Measurements from ENCODE around the gene MYOCD.

DNA sequence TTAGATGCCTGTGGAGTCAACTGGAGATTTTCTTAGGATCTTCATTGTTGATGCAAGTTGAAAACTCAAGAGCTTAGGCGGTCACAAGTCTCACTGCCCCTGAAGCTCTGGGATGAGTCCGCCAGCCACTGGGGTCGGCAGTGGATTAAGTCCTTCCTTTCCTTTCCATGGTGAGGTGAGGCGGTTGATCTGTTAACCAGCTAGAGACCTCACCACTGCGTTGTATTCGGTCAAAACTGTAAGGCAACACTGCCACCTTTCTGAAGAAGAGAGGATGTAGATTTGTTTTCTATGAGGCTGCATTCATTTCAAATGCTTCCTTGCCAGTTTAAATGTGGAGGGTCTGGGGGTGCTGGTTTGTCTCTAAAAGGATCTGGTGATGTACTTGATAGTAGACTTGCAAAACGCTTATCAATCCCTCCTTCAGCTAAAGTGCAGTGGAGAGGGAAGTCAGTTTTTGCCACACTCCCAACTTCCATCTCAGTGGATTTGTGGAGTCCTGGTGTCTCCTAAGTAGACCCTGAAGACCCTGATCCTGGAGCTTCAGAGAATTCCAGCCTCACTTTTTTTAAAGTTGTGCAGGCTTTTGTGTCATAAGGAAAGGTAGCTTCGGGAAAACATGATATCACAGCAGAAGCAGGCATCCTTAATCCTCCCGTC lies 1.7 kb downstream of the MYOCD start:
- TF ChIP-seq, protein P1, sequence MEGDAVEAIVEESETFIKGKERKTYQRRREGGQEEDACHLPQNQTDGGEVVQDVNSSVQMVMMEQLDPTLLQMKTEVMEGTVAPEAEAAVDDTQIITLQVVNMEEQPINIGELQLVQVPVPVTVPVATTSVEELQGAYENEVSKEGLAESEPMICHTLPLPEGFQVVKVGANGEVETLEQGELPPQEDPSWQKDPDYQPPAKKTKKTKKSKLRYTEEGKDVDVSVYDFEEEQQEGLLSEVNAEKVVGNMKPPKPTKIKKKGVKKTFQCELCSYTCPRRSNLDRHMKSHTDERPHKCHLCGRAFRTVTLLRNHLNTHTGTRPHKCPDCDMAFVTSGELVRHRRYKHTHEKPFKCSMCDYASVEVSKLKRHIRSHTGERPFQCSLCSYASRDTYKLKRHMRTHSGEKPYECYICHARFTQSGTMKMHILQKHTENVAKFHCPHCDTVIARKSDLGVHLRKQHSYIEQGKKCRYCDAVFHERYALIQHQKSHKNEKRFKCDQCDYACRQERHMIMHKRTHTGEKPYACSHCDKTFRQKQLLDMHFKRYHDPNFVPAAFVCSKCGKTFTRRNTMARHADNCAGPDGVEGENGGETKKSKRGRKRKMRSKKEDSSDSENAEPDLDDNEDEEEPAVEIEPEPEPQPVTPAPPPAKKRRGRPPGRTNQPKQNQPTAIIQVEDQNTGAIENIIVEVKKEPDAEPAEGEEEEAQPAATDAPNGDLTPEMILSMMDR (tag by site-specific recombination; IDR thresholded peaks at IDR 0.05) = peak; percentile 51; the same call in 1 of the 2 replicates
- no peak for TF ChIP-seq KLF10 (tag by site-specific recombination; IDR thresholded peaks at IDR 0.05)
- no peak for TF ChIP-seq ZNF549 (tag by site-specific recombination; IDR thresholded peaks at IDR 0.05)
- TF ChIP-seq, protein P2, sequence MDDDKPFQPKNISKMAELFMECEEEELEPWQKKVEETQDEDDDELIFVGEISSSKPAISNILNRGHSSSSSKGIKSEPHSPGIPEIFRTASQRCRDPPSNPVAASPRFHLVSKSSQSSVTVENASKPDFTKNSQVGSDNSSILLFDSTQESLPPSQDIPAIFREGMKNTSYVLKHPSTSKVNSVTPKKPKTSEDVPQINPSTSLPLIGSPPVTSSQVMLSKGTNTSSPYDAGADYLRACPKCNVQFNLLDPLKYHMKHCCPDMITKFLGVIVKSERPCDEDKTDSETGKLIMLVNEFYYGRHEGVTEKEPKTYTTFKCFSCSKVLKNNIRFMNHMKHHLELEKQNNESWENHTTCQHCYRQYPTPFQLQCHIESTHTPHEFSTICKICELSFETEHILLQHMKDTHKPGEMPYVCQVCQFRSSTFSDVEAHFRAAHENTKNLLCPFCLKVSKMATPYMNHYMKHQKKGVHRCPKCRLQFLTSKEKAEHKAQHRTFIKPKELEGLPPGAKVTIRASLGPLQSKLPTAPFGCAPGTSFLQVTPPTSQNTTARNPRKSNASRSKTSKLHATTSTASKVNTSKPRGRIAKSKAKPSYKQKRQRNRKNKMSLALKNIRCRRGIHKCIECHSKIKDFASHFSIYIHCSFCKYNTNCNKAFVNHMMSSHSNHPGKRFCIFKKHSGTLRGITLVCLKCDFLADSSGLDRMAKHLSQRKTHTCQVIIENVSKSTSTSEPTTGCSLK (tag by site-specific recombination; IDR thresholded peaks at IDR 0.05) = no peak
- TF ChIP-seq, protein P3, sequence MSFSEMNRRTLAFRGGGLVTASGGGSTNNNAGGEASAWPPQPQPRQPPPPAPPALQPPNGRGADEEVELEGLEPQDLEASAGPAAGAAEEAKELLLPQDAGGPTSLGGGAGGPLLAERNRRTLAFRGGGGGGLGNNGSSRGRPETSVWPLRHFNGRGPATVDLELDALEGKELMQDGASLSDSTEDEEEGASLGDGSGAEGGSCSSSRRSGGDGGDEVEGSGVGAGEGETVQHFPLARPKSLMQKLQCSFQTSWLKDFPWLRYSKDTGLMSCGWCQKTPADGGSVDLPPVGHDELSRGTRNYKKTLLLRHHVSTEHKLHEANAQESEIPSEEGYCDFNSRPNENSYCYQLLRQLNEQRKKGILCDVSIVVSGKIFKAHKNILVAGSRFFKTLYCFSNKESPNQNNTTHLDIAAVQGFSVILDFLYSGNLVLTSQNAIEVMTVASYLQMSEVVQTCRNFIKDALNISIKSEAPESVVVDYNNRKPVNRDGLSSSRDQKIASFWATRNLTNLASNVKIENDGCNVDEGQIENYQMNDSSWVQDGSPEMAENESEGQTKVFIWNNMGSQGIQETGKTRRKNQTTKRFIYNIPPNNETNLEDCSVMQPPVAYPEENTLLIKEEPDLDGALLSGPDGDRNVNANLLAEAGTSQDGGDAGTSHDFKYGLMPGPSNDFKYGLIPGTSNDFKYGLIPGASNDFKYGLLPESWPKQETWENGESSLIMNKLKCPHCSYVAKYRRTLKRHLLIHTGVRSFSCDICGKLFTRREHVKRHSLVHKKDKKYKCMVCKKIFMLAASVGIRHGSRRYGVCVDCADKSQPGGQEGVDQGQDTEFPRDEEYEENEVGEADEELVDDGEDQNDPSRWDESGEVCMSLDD (tag by site-specific recombination; IDR thresholded peaks at IDR 0.05) = no peak
- no peak for TF ChIP-seq ZNF274 (IDR thresholded peaks at IDR 0.05; ENCODE audit: low read length)
- no peak for TF ChIP-seq ZNF274 (tag by site-specific recombination; IDR thresholded peaks at IDR 0.05; ENCODE audit: borderline replicate concordance)
- no peak for TF ChIP-seq OSR2 (tag by site-specific recombination; IDR thresholded peaks at IDR 0.05)
- TF ChIP-seq, protein P4, sequence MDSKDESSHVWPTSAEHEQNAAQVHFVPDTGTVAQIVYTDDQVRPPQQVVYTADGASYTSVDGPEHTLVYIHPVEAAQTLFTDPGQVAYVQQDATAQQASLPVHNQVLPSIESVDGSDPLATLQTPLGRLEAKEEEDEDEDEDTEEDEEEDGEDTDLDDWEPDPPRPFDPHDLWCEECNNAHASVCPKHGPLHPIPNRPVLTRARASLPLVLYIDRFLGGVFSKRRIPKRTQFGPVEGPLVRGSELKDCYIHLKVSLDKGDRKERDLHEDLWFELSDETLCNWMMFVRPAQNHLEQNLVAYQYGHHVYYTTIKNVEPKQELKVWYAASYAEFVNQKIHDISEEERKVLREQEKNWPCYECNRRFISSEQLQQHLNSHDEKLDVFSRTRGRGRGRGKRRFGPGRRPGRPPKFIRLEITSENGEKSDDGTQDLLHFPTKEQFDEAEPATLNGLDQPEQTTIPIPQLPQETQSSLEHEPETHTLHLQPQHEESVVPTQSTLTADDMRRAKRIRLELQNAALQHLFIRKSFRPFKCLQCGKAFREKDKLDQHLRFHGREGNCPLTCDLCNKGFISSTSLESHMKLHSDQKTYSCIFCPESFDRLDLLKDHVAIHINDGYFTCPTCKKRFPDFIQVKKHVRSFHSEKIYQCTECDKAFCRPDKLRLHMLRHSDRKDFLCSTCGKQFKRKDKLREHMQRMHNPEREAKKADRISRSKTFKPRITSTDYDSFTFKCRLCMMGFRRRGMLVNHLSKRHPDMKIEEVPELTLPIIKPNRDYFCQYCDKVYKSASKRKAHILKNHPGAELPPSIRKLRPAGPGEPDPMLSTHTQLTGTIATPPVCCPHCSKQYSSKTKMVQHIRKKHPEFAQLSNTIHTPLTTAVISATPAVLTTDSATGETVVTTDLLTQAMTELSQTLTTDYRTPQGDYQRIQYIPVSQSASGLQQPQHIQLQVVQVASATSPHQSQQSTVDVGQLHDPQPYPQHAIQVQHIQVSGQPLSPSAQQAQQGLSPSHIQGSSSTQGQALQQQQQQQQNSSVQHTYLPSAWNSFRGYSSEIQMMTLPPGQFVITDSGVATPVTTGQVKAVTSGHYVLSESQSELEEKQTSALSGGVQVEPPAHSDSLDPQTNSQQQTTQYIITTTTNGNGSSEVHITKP (tag by site-specific recombination; IDR thresholded peaks at IDR 0.05) = no peak
- no peak for TF ChIP-seq ZNF292 (tag by site-specific recombination; IDR thresholded peaks at IDR 0.05; ENCODE audit: borderline replicate concordance, low read depth)
- TF ChIP-seq, protein P5, sequence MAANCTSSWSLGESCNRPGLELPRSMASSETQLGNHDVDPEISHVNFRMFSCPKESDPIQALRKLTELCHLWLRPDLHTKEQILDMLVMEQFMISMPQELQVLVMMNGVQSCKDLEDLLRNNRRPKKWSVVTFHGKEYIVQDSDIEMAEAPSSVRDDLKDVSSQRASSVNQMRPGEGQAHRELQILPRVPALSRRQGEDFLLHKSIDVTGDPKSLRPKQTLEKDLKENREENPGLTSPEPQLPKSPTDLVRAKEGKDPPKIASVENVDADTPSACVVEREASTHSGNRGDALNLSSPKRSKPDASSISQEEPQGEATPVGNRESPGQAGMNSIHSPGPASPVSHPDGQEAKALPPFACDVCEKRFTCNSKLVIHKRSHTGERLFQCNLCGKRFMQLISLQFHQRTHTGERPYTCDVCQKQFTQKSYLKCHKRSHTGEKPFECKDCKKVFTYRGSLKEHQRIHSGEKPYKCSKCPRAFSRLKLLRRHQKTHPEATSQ (tag by site-specific recombination; IDR thresholded peaks at IDR 0.05) = no peak
